Hematopoietic multipotent progenitor cell treated with erythropoietin and hydrocortisone succinate and interleukin-3 and kit ligand, for 4 days (in vitro differentiated cells): ENCODE measurements around the gene P2RX2.
"Not testable (repeated sequence)": the region's sequence is repeated elsewhere in the genome, so short reads cannot be mapped to it uniquely, and the experiment has no call there.

Source experiments
- DNase-seq: peaks from one replicate; pipeline ENCODE4 v3.0.0-alpha.2; 2015

P2RX2 gene

GRCh38 chr12:132584429-132584828, 34.1 kb upstream of the P2RX2 start:
- DNase-seq, result no peak

- no peak for DNase-seq
Measured at GRCh38 chr12:132585177-132585576, 33.4 kb upstream of the P2RX2 start.

GRCh38 chr12:132586929-132587328, 31.6 kb upstream of the P2RX2 start:
- DNase-seq, result no peak

DNA sequence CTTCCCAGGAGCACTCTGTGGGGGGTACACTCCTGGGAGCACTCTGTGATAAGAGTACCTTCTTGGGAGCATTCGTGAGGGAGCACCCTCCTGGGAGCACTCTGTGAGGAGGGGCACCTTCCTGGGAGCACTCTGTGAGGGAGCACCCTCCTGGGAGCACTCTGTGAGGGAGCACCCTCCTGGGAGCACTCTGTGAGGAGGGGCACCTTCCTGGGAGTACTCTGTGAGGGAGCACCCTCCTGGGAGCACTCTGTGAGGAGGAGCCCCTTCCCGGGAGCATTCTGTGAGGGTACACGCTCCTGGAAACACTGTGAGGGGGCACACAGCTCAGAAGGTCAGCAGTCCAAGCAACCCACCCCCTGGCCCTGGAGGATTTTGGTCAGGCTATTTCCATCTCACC, 30.8 kb upstream of the P2RX2 start:
- no peak for DNase-seq

- DNase-seq, result no peak
Measured at GRCh38 chr12:132588319-132588718, 30.3 kb upstream of the P2RX2 start.

DNA sequence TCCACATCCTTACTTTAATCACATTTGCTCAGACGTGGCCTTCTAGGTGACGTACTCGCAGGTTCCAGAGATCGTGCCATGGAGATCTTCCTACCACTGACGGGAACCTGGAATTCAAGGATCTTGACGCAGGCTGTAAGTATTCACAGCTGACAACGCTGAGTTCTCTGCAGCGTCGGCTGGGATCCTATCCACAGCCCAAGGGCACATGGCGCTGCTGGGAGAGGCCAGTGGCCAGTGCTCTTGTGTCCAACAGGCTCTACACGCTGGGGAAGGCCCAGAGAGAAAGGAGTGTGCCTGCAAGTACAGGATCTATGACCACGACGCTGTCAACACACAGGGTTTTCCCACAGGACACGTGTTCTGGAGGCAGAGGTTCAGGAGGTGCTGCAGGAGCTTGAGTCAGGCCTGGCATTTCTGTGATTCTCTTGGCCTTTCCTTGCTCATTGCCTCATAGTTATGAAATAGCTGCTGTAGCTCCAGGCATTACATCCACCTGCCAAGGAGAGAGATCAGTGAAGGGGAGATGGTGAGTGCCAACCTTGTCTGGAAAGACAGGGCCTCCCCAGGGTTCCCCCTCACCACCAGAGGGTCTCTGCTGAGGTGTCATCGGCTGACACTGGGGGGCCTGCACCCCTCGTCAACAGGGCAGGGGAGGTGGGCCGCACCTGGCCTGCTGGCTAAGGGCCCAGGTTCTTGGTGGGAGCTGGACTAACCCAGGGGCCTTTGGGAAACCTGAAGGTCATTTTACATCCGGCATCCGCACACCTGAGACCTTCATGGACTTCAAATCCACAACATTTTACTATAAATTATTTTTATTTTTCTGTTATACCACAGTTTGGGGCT, 29.5 kb upstream of the P2RX2 start:
- DNase-seq, result no peak

GRCh38 chr12:132591107-132591935, 27.3 kb upstream of the P2RX2 start:
- no peak for DNase-seq

- no peak for DNase-seq
Measured at GRCh38 chr12:132592282-132592970, 26.1 kb upstream of the P2RX2 start.

- DNase-seq, result no peak
Measured at GRCh38 chr12:132593071-132593470, 25.5 kb upstream of the P2RX2 start.

DNA sequence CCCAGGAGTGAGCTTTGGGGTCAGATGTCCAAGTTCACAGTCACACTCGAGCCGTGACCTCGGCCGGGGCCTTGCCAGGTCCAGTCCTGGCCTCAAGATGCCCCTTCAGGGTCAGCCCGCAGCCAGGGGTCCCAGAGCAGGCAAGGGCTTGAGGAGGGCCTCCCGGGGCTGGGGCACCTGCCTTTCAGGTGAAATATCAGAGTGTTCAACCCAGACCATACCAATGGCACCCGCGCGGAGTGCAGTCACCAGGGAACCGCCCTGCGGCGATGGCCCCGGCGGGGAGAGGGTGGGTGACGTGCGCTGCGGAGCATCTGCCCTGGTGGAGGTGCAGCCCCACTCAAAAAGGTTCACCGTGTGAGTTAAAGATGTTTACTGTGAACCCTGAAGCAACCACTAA, 25.1 kb upstream of the P2RX2 start:
- DNase-seq, result no peak

DNA sequence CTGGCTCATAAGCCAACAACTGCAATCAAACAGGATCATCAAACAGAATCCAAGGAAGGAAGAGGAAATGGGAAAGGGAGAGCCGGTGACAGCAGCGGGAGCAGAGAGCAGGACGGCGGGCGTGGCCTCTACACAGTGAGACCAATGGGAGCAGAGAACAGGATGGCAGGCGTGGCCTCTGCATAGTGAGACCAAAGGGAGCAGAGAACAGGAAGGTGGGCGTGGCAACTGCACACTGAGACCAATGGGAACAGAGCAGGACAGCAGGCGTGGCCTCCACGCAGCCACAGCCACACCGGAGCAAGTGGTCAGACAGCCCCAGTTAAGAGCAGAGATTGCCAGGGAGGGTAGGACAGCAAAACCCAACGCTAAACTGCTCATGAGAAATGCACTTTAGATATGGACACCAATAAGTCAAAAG, 24.6 kb upstream of the P2RX2 start:
- peak; percentile 89 for DNase-seq

DNA sequence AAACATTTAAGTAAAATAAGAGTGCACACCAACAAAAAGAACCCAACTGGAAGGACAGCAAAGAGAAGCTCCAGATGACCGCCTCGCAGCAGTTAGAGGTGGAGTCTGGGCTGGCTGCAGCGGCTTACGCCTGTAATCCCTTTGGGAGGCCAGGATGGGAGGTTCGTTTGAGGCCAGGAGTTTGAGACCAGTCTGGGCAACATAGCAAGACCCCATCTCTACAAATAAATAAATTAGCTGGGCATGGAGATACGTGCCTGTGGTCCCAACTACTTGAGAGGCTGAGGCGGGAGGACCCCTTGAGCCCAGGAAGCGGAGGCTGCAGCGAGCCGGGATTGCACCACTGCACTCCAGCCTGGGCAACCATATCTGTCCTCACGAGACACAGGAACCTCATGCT, 23.4 kb upstream of the P2RX2 start:
- DNase-seq, result no peak

GRCh38 chr12:132596016-132596415, 22.6 kb upstream of the P2RX2 start:
- DNase-seq, result no peak

DNA sequence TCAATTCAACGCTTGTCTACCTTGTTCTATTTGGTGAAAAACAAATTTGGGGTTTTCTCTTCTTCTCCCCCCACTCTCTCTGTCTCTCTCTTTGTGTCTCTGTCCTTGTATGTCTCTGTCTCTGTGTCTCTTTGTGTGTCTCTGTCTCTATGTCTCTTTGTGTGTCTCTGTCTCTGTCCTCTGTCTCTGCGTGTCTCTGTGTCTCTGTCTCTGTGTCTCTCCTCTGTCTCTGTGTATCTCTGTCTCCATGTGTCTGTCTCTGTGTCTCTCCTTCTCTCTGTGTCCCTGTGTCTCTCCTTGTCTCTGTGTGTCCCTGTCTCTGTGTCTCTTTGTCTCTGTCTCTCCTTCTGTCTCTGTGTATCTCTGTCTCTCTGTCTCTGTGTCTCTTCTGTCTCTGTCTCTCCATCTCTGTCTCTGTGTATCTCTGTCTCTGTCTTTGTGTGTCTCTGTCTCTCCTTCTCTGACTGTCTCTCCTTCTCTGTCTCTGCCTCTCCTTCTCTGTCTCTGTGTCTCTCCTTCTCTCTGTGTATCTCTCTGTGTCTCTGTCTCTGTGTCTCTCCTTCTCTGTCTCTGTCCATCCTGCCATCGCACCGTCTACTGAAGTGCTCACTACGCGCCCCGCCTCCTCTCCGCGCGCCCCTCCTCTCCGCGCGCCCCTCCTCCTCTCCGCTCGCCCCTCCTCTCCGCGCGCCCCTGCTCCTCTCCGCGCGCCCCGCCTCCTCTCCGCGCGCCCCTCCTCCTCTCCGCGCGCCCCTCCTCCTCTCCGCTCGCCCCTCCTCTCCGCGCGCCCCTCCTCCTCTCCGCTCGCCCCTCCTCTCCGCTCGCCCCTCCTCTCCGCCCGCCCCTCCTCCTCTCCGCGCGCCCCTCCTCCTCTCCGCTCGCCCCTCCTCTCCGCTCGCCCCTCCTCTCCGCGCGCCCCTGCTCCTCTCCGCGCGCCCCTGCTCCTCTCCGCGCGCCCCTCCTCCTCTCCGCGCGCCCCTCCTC, 21.0 kb upstream of the P2RX2 start:
- peak; percentile 54 for DNase-seq

- DNase-seq, result not testable (repeated sequence)
Measured at GRCh38 chr12:132599502-132599901, 19.1 kb upstream of the P2RX2 start.

DNA sequence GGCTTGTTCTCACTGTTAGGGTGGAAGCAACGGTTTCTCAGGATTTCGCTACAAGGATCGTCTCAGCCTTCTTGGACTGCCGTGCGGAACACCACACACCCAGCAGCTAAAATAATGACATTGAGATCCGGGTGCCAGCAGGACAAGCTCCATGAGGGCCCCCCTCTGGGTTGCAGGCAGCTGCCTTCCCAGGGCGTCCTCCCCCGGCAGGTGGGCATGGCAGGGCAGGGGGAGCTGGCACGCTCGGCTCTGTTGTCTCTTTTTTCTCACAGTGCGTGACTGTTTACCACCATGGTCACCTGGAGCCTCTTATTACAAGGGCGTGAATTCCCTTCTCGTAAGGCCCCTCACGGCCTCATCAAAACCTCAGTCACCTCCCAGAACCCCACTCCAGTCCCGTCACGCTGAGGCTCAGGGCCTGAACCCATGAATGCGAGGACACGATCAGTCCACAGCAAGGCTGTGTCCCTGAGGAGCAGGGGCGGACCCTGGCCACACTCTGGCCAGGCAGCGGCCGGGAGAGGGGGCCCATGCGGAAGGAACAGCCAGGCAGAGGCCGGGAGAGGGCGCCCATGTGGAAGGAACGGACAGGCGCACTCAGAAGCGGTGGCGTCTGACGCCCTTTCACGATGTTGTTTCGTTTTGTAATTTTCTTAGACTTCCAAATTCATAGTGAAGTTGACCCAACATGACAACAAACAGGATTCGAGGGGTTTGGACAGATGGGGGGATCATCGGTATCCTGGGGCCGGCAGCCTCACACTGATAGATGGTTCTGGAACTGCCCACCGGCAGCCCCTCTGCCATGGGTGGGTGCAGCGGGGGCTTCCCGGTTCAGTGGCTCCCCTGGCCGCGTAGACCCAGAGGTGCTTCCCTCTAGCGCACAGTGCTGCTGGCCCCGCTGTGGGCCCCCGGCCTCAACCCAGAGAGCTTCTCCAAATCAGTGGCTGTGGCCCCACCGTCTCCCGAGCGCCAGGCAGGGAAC, 18.2 kb upstream of the P2RX2 start:
- peak; percentile 81 for DNase-seq

GRCh38 chr12:132601171-132601883, 17.2 kb upstream of the P2RX2 start:
- no peak for DNase-seq

GRCh38 chr12:132602572-132603239, 15.9 kb upstream of the P2RX2 start:
- no peak for DNase-seq
